Glutamatergic neuron (in vitro differentiated cells): Measurements from ENCODE around the gene KCNMA1. TPM values are rescaled to one million over a fixed set of nuclear protein-coding genes. Genes with fewer than 3 reads are reported as not detected.
"Not testable (repeated sequence)": the region's sequence is repeated elsewhere in the genome, so short reads cannot be mapped to it uniquely, and the experiment has no call there.

ENCODE experiments used
- DNase-seq: peaks from one replicate; pipeline ENCODE4 v3.0.0; 2022
- H3K27ac Mint-ChIP-seq: one replicate; pipeline ENCODE4 v1.8.0; 2020; ENCODE audit warnings: mild to moderate bottlenecking, mixed read lengths, inconsistent platforms; ENCODE audit not compliant: unreplicated experiment
- H3K27me3 Mint-ChIP-seq: one replicate; pipeline ENCODE4 v1.8.0; 2020; ENCODE audit warnings: mild to moderate bottlenecking, moderate library complexity, mixed read lengths, inconsistent platforms; ENCODE audit not compliant: unreplicated experiment
- H3K36me3 Mint-ChIP-seq: one replicate; pipeline ENCODE4 v1.8.0; 2020; ENCODE audit warnings: mild to moderate bottlenecking, mixed read lengths, inconsistent platforms; ENCODE audit not compliant: unreplicated experiment
- H3K4me1 Mint-ChIP-seq: one replicate; pipeline ENCODE4 v1.8.0; 2020; ENCODE audit warnings: mild to moderate bottlenecking, low read depth, mixed read lengths, inconsistent platforms; ENCODE audit not compliant: unreplicated experiment
- H3K4me3 Mint-ChIP-seq: one replicate; pipeline ENCODE4 v1.8.0; 2020; ENCODE audit warnings: mild to moderate bottlenecking, mixed read lengths, inconsistent platforms; ENCODE audit not compliant: unreplicated experiment
- H3K9me3 Mint-ChIP-seq: one replicate; pipeline ENCODE4 v1.8.0; 2020; ENCODE audit warnings: mild to moderate bottlenecking, moderate library complexity, mixed read lengths, inconsistent platforms; ENCODE audit not compliant: unreplicated experiment
- total RNA-seq: library from RNA; stranded (reverse); fragmentation: NEBNext Ultra II Directional; extraction: Animal tissue kit (Norgen Biotek cat#: 25700); gene quantifications from one replicate; pipeline ENCODE4 v1.2.1, GENCODE V29; 2021; ENCODE audit not compliant: unreplicated experiment
- TF ChIP-seq, protein P1 (sequence below): fragments of 200-600 bp; sonication (generic); IDR thresholded peaks from one replicate; pipeline ENCODE4 v1.5.0; 2021; ENCODE audit not compliant: partially characterized antibody, unreplicated experiment

The KCNMA1 gene
- total RNA-seq, 1 donor from 2014 or later: 3.2 TPM

GRCh38 chr10:77413231-77413630 is 224.4 kb downstream of the KCNMA1 start:
- peaks cover 13% of the 10 kb centered on the region for H3K27me3 Mint-ChIP-seq
- TF ChIP-seq, protein P1, sequence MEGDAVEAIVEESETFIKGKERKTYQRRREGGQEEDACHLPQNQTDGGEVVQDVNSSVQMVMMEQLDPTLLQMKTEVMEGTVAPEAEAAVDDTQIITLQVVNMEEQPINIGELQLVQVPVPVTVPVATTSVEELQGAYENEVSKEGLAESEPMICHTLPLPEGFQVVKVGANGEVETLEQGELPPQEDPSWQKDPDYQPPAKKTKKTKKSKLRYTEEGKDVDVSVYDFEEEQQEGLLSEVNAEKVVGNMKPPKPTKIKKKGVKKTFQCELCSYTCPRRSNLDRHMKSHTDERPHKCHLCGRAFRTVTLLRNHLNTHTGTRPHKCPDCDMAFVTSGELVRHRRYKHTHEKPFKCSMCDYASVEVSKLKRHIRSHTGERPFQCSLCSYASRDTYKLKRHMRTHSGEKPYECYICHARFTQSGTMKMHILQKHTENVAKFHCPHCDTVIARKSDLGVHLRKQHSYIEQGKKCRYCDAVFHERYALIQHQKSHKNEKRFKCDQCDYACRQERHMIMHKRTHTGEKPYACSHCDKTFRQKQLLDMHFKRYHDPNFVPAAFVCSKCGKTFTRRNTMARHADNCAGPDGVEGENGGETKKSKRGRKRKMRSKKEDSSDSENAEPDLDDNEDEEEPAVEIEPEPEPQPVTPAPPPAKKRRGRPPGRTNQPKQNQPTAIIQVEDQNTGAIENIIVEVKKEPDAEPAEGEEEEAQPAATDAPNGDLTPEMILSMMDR: no peak
- H3K27ac Mint-ChIP-seq: no peak overlapping the region

DNA sequence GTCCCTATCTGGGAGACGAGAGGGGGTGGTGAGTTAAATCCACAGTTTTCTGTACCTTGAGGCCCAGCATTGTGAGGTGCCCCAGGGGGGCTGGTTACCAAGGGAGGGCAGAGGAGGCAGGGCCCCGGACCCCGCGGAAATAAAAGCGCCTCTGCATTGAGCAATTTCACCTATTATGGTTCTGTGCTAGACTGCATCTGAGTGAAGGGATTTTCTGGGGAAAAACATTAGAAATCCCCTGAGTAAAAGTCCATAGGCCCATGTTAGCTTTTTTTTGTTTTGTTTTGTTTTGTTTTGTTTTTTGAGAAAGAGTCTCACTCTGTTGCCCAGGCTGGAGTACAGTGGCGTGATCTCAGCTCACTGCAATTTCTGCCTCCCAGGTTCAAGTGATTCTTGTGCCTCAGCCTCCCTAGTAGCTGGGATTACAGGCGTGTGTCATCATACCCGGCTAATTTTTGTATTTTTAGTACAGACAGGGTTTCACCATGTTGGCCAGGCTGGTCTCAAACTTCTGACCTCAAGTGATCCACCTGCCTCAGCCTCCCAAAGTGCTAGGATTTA is 225.0 kb downstream of the KCNMA1 start:
- H3K4me3 Mint-ChIP-seq, H3K36me3 Mint-ChIP-seq, H3K4me1 Mint-ChIP-seq, DNase-seq, H3K27ac Mint-ChIP-seq, H3K9me3 Mint-ChIP-seq: not testable (repeated sequence)
- H3K27me3 Mint-ChIP-seq: peaks cover 13% of the 10 kb centered on the region

More at GRCh38 chr10:77413231-77413630, 224.4 kb downstream of the KCNMA1 start:
- no peaks in the 10 kb centered on the region for H3K36me3 Mint-ChIP-seq
- peaks cover 9% of the 10 kb centered on the region for H3K9me3 Mint-ChIP-seq
- DNase-seq: no peak
- H3K4me3 Mint-ChIP-seq: no peak overlapping the region
- peaks cover 8% of the 10 kb centered on the region for H3K4me1 Mint-ChIP-seq

DNA sequence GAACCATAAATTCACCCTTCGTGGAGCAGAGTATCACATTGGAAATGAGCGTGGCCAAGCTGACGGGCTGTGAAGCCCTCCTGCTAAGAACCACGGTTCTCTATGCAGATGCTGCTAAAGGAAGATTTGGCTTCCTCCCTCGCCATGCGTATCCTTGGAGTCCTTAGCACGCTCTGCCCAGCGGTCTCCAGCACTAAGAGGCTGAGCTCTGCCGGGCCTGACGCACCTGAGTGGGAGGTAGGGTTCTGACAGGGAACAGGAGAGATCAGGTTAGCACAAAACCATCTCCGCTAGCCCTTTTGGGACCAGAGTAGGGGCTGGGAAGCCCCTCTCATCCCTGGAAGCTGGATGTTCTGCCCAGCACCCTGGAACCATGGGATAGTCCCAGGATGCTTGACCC is 225.8 kb downstream of the KCNMA1 start:
- H3K4me3 Mint-ChIP-seq: no peak overlapping the region
- peaks cover 10% of the 10 kb centered on the region for H3K27me3 Mint-ChIP-seq

DNA sequence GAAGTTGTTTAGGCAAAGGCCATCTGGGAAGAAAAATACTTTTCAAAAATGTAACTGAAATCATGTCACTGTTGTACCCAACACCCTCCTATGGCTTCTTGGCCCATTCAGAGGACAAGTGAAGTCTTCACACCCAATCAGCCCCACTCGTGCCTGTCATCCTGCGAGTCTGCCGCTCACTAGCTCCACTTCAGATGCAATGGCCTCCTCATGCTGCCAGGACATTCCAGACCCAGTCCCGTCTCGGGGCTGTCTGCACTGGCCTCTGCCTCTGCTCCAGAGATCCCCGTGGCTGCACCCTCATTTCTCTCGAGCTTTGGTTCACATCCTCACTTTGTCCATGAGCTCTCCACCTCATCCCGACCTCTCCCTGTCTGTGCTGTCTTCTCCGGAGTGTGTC is 227.1 kb downstream of the KCNMA1 start:
- TF ChIP-seq, protein P1: no peak
- H3K27me3 Mint-ChIP-seq: peaks cover 6% of the 10 kb centered on the region
- H3K27ac Mint-ChIP-seq: no peak overlapping the region
- H3K36me3 Mint-ChIP-seq: no peaks in the 10 kb centered on the region
- peaks cover 3% of the 10 kb centered on the region for H3K9me3 Mint-ChIP-seq
- no peak for DNase-seq
- H3K4me1 Mint-ChIP-seq: peaks cover 8% of the 10 kb centered on the region
- no peak overlapping the region for H3K4me3 Mint-ChIP-seq

More for the DNA sequence above, 225.8 kb downstream of the KCNMA1 start:
- Mint-ChIP-seq H3K27ac (no peak overlapping the region), H3K9me3 (peaks cover 6% of the 10 kb centered on the region), H3K4me1 (peaks cover 8% of the 10 kb centered on the region), H3K36me3 (no peaks in the 10 kb centered on the region)
- TF ChIP-seq, protein P1: no peak
- no peak for DNase-seq

DNA sequence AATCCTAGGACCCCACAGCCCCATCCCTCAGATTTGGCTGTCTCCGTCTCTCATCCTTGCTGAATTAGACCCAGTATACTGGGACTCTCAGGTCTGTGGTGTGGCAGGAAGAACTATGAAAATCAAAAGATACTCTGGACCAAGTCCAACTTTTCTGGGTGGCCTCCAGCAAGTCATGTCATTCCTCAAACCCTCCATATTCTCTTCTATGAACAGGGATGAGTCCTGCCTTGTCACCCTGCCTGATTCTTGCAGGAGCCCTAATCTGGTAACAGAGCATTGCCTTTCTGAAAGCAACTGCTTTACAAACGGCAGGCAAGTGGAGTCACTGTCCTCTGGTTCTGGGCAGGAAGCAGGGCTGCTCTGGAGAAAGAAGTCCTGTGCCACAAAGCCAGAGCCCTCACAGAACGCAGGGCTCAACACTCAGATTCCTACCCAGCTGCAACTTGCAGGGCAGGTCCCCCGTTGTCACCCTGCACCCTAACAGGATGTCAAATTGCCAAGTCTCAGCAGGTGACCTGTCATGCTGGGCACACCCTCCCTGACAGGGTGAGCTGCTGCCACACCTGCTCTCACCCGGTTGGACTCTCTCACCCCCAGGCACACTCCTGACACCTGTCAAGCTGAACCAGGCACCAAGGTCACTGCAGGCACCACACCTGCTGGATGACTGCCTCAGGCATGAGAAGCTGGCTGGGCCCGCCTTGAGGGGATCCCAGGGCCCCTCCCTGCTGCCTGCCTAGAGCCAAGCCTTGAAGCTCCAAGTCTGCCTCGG is 227.7 kb downstream of the KCNMA1 start:
- Mint-ChIP-seq H3K36me3 (no peaks in the 10 kb centered on the region), H3K27me3 (peaks cover 6% of the 10 kb centered on the region), H3K4me1 (peaks cover 10% of the 10 kb centered on the region), H3K9me3 (peaks cover 3% of the 10 kb centered on the region), H3K27ac (no peak overlapping the region), H3K4me3 (no peak overlapping the region)
- TF ChIP-seq, protein P1: no peak
- no peak for DNase-seq
